ENCODE data around the gene OSBPL10. TPM values are rescaled to one million over a fixed set of nuclear protein-coding genes. Genes with fewer than 3 reads are reported as not detected.

The OSBPL10 gene
- total RNA-seq, 2 experiments from 2014 or later = 65.7 to 170 TPM

GRCh38 chr3:31654998-31655397 is 326.1 kb downstream of the OSBPL10 start:
- Histone ChIP-seq H2AFZ (ENCODE audit: low read length) (no peak overlapping the region), H4K20me1 (ENCODE audit: insufficient read depth, low read length) (no peaks in the 10 kb centered on the region), H3K4me2 (ENCODE audit: low read length) (no peak overlapping the region), H3K4me1 (ENCODE audit: insufficient read depth, low read length, poor library complexity, severe bottlenecking) (no peaks in the 10 kb centered on the region), H3K36me3 (ENCODE audit: insufficient read depth, low read length) (peaks cover 94% of the 10 kb centered on the region), H3K9me3 (ENCODE audit: low read length) (peaks cover 28% of the 10 kb centered on the region; the same call in 1 of the 2 replicates), H3K4me3 (ENCODE audit: low read depth, low read length, poor library complexity, severe bottlenecking) (no peak overlapping the region), H3K79me2 (ENCODE audit: insufficient read depth, low read depth, low read length) (no peaks in the 10 kb centered on the region), H3K27ac (ENCODE audit: low read depth, low read length, poor library complexity, severe bottlenecking) (no peak overlapping the region), H3K9me2 (ENCODE audit: insufficient read depth, low read length) (no peaks in the 10 kb centered on the region)
- intact Hi-C loops (cut with micrococcal nuclease; ENCODE audit: unreplicated experiment) = no loop called here
- ChIA-PET CTCF (ENCODE audit: unreplicated experiment) (no interaction called here), POLR2A (no interaction called here)
- no TSS peak for BruUV-seq (replicated peaks)
- no peak for TF ChIP-seq CTCF (conservative IDR thresholded peaks at IDR 0.05; ENCODE audit: low read length)
- TF ChIP-seq EZH2phosphoT487 (IDR thresholded peaks at IDR 0.05; ENCODE audit: borderline replicate concordance, low read depth, low read length) = no peak
- DNase-seq (ENCODE audit: low spot score) = no peak

GRCh38 chr3:31653464-31653863 is 327.6 kb downstream of the OSBPL10 start:
- Histone ChIP-seq H3K4me2 (ENCODE audit: low read length) (no peak overlapping the region), H3K4me1 (ENCODE audit: insufficient read depth, low read length, poor library complexity, severe bottlenecking) (no peaks in the 10 kb centered on the region), H3K4me3 (ENCODE audit: low read depth, low read length, poor library complexity, severe bottlenecking) (no peak overlapping the region), H3K27ac (ENCODE audit: low read depth, low read length, poor library complexity, severe bottlenecking) (no peak overlapping the region), H3K9me2 (ENCODE audit: insufficient read depth, low read length) (no peaks in the 10 kb centered on the region), H4K20me1 (ENCODE audit: insufficient read depth, low read length) (no peaks in the 10 kb centered on the region), H3K79me2 (ENCODE audit: insufficient read depth, low read depth, low read length) (no peaks in the 10 kb centered on the region), H2AFZ (ENCODE audit: low read length) (no peak overlapping the region), H3K9me3 (ENCODE audit: low read length) (peaks cover 41% of the 10 kb centered on the region; the same call in 1 of the 2 replicates), H3K36me3 (ENCODE audit: insufficient read depth, low read length) (peaks cover 94% of the 10 kb centered on the region)
- intact Hi-C loops (cut with micrococcal nuclease; ENCODE audit: unreplicated experiment) = no loop called here
- TF ChIP-seq CTCF (conservative IDR thresholded peaks at IDR 0.05; ENCODE audit: low read length) = no peak
- POLR2A ChIA-PET = no interaction called here
- CTCF ChIA-PET (ENCODE audit: unreplicated experiment) = no interaction called here
- no peak for DNase-seq (ENCODE audit: low spot score)
- BruUV-seq (replicated peaks) = no TSS peak

- Histone ChIP-seq H3K36me3 (ENCODE audit: insufficient read depth, low read length) (peaks cover 95% of the 10 kb centered on the region), H3K4me1 (ENCODE audit: insufficient read depth, low read length, poor library complexity, severe bottlenecking) (no peaks in the 10 kb centered on the region), H3K4me3 (ENCODE audit: low read depth, low read length, poor library complexity, severe bottlenecking) (no peak overlapping the region), H3K27ac (ENCODE audit: low read depth, low read length, poor library complexity, severe bottlenecking) (no peak overlapping the region), H3K4me2 (ENCODE audit: low read length) (no peak overlapping the region), H3K9me3 (ENCODE audit: low read length) (peaks cover 41% of the 10 kb centered on the region; the same call in 1 of the 2 replicates), H3K79me2 (ENCODE audit: insufficient read depth, low read depth, low read length) (no peaks in the 10 kb centered on the region), H3K9me2 (ENCODE audit: insufficient read depth, low read length) (no peaks in the 10 kb centered on the region), H2AFZ (ENCODE audit: low read length) (no peak overlapping the region), H4K20me1 (ENCODE audit: insufficient read depth, low read length) (no peaks in the 10 kb centered on the region)
- CTCF ChIA-PET (ENCODE audit: unreplicated experiment) = no interaction called here
- POLR2A ChIA-PET = interaction anchor here (1.0 kb wide), 1 partner anchor 30 kb away, joined by 3 read pairs; no protein-coding TSS in a partner anchor
- no peak for DNase-seq (ENCODE audit: low spot score)
- no TSS peak for BruUV-seq (replicated peaks)
- intact Hi-C loops (cut with micrococcal nuclease; ENCODE audit: unreplicated experiment) = no loop called here
- no peak for TF ChIP-seq CTCF (conservative IDR thresholded peaks at IDR 0.05; ENCODE audit: low read length)
- TF ChIP-seq EZH2phosphoT487 (IDR thresholded peaks at IDR 0.05; ENCODE audit: borderline replicate concordance, low read depth, low read length) = no peak
Measured at GRCh38 chr3:31652296-31652695, 328.8 kb downstream of the OSBPL10 start.
